GM12878 (cell line): ENCODE results near the gene TBC1D25. TPM values are rescaled to one million over a fixed set of nuclear protein-coding genes. Genes with fewer than 3 reads are reported as not detected.

Experiments
- ATAC-seq: fragments of 200-7000 bp; cut with Tn5 transposase; 3 replicates; pipeline ENCODE4 v1.9.1; 2020; ENCODE audit warnings: mild to moderate bottlenecking, moderate library complexity
- BruUV-seq: library from RNA; stranded (reverse); fragments of 400-500 nt; replicated peaks from 2 replicates; lab custom pipeline; 2021; lab: Mats Ljungman, UMichigan
- CTCF ChIA-PET: fragments of 300-600 bp; sonication (Branson Sonifier 250); formaldehyde crosslinking; extraction: SDS; loops from one replicate; lab custom pipeline; 2021; ENCODE audit warnings: inconsistent platforms; lab: Yijun Ruan, JAX
- POLR2A ChIA-PET: fragments of 350-600 bp; formaldehyde crosslinking; extraction: SDS; loops from one replicate; lab custom pipeline; 2021; ENCODE audit warnings: inconsistent platforms; lab: Charles Lee
- RAD21 ChIA-PET: fragments of 300-600 bp; sonication (Branson Sonifier 250); formaldehyde crosslinking; loops from one replicate; lab custom pipeline; 2023; ENCODE audit warnings: antibody characterized with exemption; ENCODE audit not compliant: unreplicated experiment; lab: Charles Lee
- SMC1A ChIA-PET: fragments of 300-600 bp; sonication (Branson Sonifier 250); formaldehyde crosslinking; loops from one replicate; lab custom pipeline; 2023; ENCODE audit not compliant: unreplicated experiment, uncharacterized antibody; lab: Charles Lee
- DNase-seq: peaks from one replicate; pipeline ENCODE4 v3.0.0-alpha.2; 2011; ENCODE audit warnings: low read depth, low spot score
- FAIRE-seq: peaks from 3 replicates; lab custom pipeline; 2011; peaks lifted over from hg19 to GRCh38; lab: Jason Lieb, UNC
- H2AFZ ChIP-seq: 2 replicates; pipeline ENCODE4 v1.6.0; 2011; ENCODE audit warnings: low read depth, low read length, control low read depth; ENCODE audit not compliant: control insufficient read depth
- H3K27ac ChIP-seq: 2 replicates; pipeline ENCODE4 v1.5.1; 2011; ENCODE audit warnings: control low read depth; ENCODE audit not compliant: control insufficient read depth, insufficient read depth
- H3K27me3 ChIP-seq, 2 experiments: replicated peaks in 1 of 2; 2 replicates each; pipeline versions ENCODE4 v1.6.0 to v1.6.1; 2011; ENCODE audit warnings: low read length in 1 of 2; ENCODE audit not compliant: control insufficient read depth in 2 of 2, insufficient read depth in 2 of 2
- H3K36me3 ChIP-seq, 2 experiments: 2 replicates each; pipeline ENCODE4 v1.5.1; 2011; ENCODE audit warnings: low read length in 1 of 2; ENCODE audit not compliant: control insufficient read depth in 2 of 2, insufficient read depth in 2 of 2
- H3K4me1 ChIP-seq: 2 replicates; pipeline ENCODE4 v1.6.1; 2011; ENCODE audit warnings: mild to moderate bottlenecking, low read length, moderate library complexity, mixed read lengths; ENCODE audit not compliant: control insufficient read depth, insufficient read depth
- H3K4me2 ChIP-seq: 2 replicates; pipeline ENCODE4 v1.6.0; 2011; ENCODE audit warnings: control low read depth; ENCODE audit not compliant: control insufficient read depth, insufficient read depth
- H3K4me3 ChIP-seq: fragments of 200-600 bp; sonication (generic); 2 replicates; pipeline ENCODE4 v1.5.1; 2016
- H3K79me2 ChIP-seq: 2 replicates; pipeline ENCODE4 v1.6.0; 2011; ENCODE audit warnings: low read length; ENCODE audit not compliant: control insufficient read depth, insufficient read depth
- H3K9ac ChIP-seq: 2 replicates; pipeline ENCODE4 v1.8.0; 2011; ENCODE audit warnings: low read length, control low read depth, mixed read lengths; ENCODE audit not compliant: control insufficient read depth, insufficient read depth
- H3K9me3 ChIP-seq: replicated peaks from 3 replicates; pipeline ENCODE4 v1.5.1; 2011; ENCODE audit warnings: mild to moderate bottlenecking, low read length; ENCODE audit not compliant: control insufficient read depth, insufficient read depth
- H4K20me1 ChIP-seq: 2 replicates; pipeline ENCODE4 v1.6.0; 2011; ENCODE audit not compliant: control insufficient read depth, insufficient read depth
- ATF7 ChIP-seq: fragments of 450-650 bp; IDR thresholded peaks from 2 replicates; pipeline ENCODE4 v1.6.1; 2016; ENCODE audit warnings: low read depth, mild to moderate bottlenecking
- EGR1 ChIP-seq, 2 experiments: IDR thresholded peaks; 1 replicate in 1 of 2; 2 replicates in 1 of 2; pipeline ENCODE4 v1.6.1; 2011 to 2012; ENCODE audit warnings: low read depth in 2 of 2, low read length in 2 of 2, borderline replicate concordance in 1 of 2, mild to moderate bottlenecking in 1 of 2, moderate library complexity in 1 of 2
- ESRRA ChIP-seq: IDR thresholded peaks from 2 replicates; pipeline ENCODE4 v1.6.1; 2012; ENCODE audit warnings: mild to moderate bottlenecking, low read length, improper control_type of control experiment
- GABPA ChIP-seq: IDR thresholded peaks from 2 replicates; pipeline ENCODE4 v1.6.1; 2014; ENCODE audit warnings: antibody characterized with exemption, low read depth, mild to moderate bottlenecking, inconsistent platforms
- HDAC6 ChIP-seq: fragments of 200-600 bp; sonication (generic); IDR thresholded peaks from one replicate; pipeline ENCODE4 v1.8.0; 2017; ENCODE audit warnings: antibody characterized with exemption; ENCODE audit not compliant: unreplicated experiment
- JUND ChIP-seq: IDR thresholded peaks from 2 replicates; pipeline ENCODE4 v1.6.1; 2012; ENCODE audit warnings: low read depth, mild to moderate bottlenecking, low read length, improper control_type of control experiment, moderate library complexity
- KDM1A ChIP-seq: fragments of 200-600 bp; sonication (generic); IDR thresholded peaks from 2 replicates; pipeline ENCODE4 v1.6.1; 2016; ENCODE audit warnings: borderline replicate concordance
- MEF2B ChIP-seq: fragments of 450-650 bp; IDR thresholded peaks from 2 replicates; pipeline ENCODE4 v1.6.1; 2018; ENCODE audit warnings: mild to moderate bottlenecking, moderate library complexity; ENCODE audit not compliant: partially characterized antibody, poor library complexity, severe bottlenecking
- MXI1 ChIP-seq: fragments of 150-350 bp; IDR thresholded peaks from 2 replicates; pipeline ENCODE4 v1.6.1; 2011; ENCODE audit warnings: low read depth, mild to moderate bottlenecking, inconsistent platforms, low read length, improper control_type of control experiment
- NR2C1 ChIP-seq: fragments of 450-650 bp; IDR thresholded peaks from 2 replicates; pipeline ENCODE4 v1.6.1; 2017; ENCODE audit warnings: antibody characterized with exemption, mild to moderate bottlenecking, moderate library complexity
- SKIL ChIP-seq: fragments of 450-650 bp; IDR thresholded peaks from 2 replicates; pipeline ENCODE4 v1.6.1; 2017; ENCODE audit warnings: mild to moderate bottlenecking, low read depth, inconsistent platforms; ENCODE audit not compliant: poor library complexity, severe bottlenecking
- STAT1 ChIP-seq: fragments of 450-650 bp; conservative IDR thresholded peaks from 2 replicates; pipeline ENCODE4 v1.6.1; 2014; ENCODE audit warnings: antibody characterized with exemption, mild to moderate bottlenecking
- TARDBP ChIP-seq: IDR thresholded peaks from 2 replicates; pipeline ENCODE4 v1.6.1; 2016; ENCODE audit warnings: borderline replicate concordance
- TCF7 ChIP-seq: IDR thresholded peaks from 2 replicates; pipeline ENCODE4 v1.6.1; 2014; ENCODE audit warnings: antibody characterized with exemption, borderline replicate concordance
- USF2 ChIP-seq: IDR thresholded peaks from 2 replicates; pipeline ENCODE4 v1.6.1; 2011; ENCODE audit warnings: low read depth, low read length, improper control_type of control experiment, borderline replicate concordance
- ZNF622 ChIP-seq: fragments of 450-650 bp; IDR thresholded peaks from 2 replicates; pipeline ENCODE4 v1.6.1; 2017; ENCODE audit warnings: mild to moderate bottlenecking, inconsistent platforms
- WGBS: methylation state at CpG from one replicate; pipeline ENCODE4 v1.1.6; 2016; ENCODE audit warnings: low lambda C conversion rate; ENCODE audit not compliant: insufficient replicate concordance, insufficient coverage; ENCODE audit errors: missing lambda C conversion rate; 5-methylcytosine and 5-hydroxymethylcytosine counted together
- in situ Hi-C: fragments of 300-500 bp; cut with MboI; formaldehyde crosslinking; loops from 9 replicates; pipeline ENCODE4 v1.14.3; 2018; ENCODE audit warnings: mixed read lengths
- intact Hi-C: fragments of 100-400 bp; cut with micrococcal nuclease; formaldehyde crosslinking; loops from one replicate; pipeline ENCODE4 v1.14.2; 2022; ENCODE audit not compliant: unreplicated experiment
- polyA plus RNA-seq, 11 experiments: library from polyadenylated mRNA; depleted of rRNA in 4 of 11; unstranded in 6 of 11; stranded (reverse) in 5 of 11; fragments of >200 nt; fragmentation: Nextera tagmentation in 4 of 11; fragmentation: Illumina TruSeq in 1 of 11; extraction: Ambion mirVana in 4 of 11; extraction: Trizol in 1 of 11; gene quantifications; 1 replicate in 1 of 11; 2 replicates in 10 of 11; pipeline versions ENCODE4 v1.2.1 to v1.2.3, GENCODE V29; 2011 to 2016; ENCODE audit warnings: inconsistent platforms in 2 of 11, missing spikeins in 2 of 11, low read depth in 1 of 11
- total RNA-seq, 4 experiments: library from RNA; depleted of rRNA in 3 of 4; stranded (reverse); fragments of >200 nt in 3 of 4; fragmentation: Illumina TruSeq in 1 of 4; extraction: Trizol in 1 of 4; gene quantifications; 2 replicates each; pipeline versions ENCODE4 v1.2.1 to v1.2.3, GENCODE V29; 2013 to 2021
- TF ChIP-seq, protein P1 (sequence below): fragments of 150-350 bp; IDR thresholded peaks from 2 replicates; pipeline ENCODE4 v1.6.1; 2014; ENCODE audit warnings: mild to moderate bottlenecking, low read depth, low read length
- TF ChIP-seq, protein P2 (sequence below): IDR thresholded peaks from 2 replicates; pipeline ENCODE4 v1.6.1; 2012; ENCODE audit warnings: low read depth, low read length, improper control_type of control experiment

The TBC1D25 gene
- total and polyA plus RNA-seq, 10 of the 15 experiments (the other 5 are each of a cell fraction or from before 2014, with no cell fraction given): 0.79 to 17.3 (median 10.0) TPM

- TF ChIP-seq GABPA: no peak
These were observed 41.1 kb upstream of the TBC1D25 start (continued) for GRCh38 chrX:48498374-48498809.

- H2AFZ ChIP-seq: no peak overlapping the region
- TF ChIP-seq, protein P1, sequence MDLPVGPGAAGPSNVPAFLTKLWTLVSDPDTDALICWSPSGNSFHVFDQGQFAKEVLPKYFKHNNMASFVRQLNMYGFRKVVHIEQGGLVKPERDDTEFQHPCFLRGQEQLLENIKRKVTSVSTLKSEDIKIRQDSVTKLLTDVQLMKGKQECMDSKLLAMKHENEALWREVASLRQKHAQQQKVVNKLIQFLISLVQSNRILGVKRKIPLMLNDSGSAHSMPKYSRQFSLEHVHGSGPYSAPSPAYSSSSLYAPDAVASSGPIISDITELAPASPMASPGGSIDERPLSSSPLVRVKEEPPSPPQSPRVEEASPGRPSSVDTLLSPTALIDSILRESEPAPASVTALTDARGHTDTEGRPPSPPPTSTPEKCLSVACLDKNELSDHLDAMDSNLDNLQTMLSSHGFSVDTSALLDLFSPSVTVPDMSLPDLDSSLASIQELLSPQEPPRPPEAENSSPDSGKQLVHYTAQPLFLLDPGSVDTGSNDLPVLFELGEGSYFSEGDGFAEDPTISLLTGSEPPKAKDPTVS: no peak
- TF ChIP-seq NR2C1: no peak
- TF ChIP-seq ZNF622: no peak
- no peak for TF ChIP-seq TARDBP
- no peak for TF ChIP-seq MXI1
- TF ChIP-seq KDM1A: no peak
- no peak for TF ChIP-seq HDAC6
- no peak for TF ChIP-seq JUND
- TF ChIP-seq ESRRA: no peak
- no peak for TF ChIP-seq USF2
- TF ChIP-seq, protein P2, sequence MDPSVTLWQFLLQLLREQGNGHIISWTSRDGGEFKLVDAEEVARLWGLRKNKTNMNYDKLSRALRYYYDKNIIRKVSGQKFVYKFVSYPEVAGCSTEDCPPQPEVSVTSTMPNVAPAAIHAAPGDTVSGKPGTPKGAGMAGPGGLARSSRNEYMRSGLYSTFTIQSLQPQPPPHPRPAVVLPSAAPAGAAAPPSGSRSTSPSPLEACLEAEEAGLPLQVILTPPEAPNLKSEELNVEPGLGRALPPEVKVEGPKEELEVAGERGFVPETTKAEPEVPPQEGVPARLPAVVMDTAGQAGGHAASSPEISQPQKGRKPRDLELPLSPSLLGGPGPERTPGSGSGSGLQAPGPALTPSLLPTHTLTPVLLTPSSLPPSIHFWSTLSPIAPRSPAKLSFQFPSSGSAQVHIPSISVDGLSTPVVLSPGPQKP: no peak
- no peak for TF ChIP-seq MEF2B
- TF ChIP-seq EGR1 (IDR thresholded peaks at IDR 0.05; ENCODE audit: borderline replicate concordance in 1 of 2, low read depth in 2 of 2, low read length in 2 of 2): no peak
- TF ChIP-seq TCF7: no peak
- TF ChIP-seq SKIL: no peak
- TF ChIP-seq ATF7: no peak
- TF ChIP-seq STAT1: no peak
- no peaks in the 10 kb centered on the region for H3K27me3 ChIP-seq
- ATAC-seq (no peak), DNase-seq (no peak), FAIRE-seq (no peak)
- no peaks in the 10 kb centered on the region for H4K20me1 ChIP-seq
- WGBS: 72% methylated on average over 7 of the region's 7 CpGs
- H3K9ac ChIP-seq: no peak overlapping the region
- no peaks in the 10 kb centered on the region for H3K79me2 ChIP-seq
- in situ Hi-C loops: no loop called here
- intact Hi-C loops: no loop called here
- ChIA-PET RAD21 (no interaction called here), CTCF (no interaction called here), SMC1A (no interaction called here), POLR2A (no interaction called here)
- H3K36me3 ChIP-seq: no peaks in the 10 kb centered on the region
- H3K4me1 ChIP-seq: no peaks in the 10 kb centered on the region; the same call in 1 of the 2 replicates
- H3K4me2 ChIP-seq: no peak overlapping the region
- no peak overlapping the region for H3K27ac ChIP-seq
- BruUV-seq: no TSS peak
- no peak overlapping the region for H3K4me3 ChIP-seq
- no peaks in the 10 kb centered on the region for H3K9me3 ChIP-seq
These were observed 35.3 kb upstream of the TBC1D25 start for GRCh38 chrX:48504261-48504660.
